WTC11 (cell line): ENCODE data around the gene ZNF471. TPM values are rescaled to one million over a fixed set of nuclear protein-coding genes. Genes with fewer than 3 reads are reported as not detected.

Source experiments
- ATAC-seq: fragments of 200-7000 bp; cut with Tn5 transposase; 2 replicates; pipeline ENCODE4 v1.10.0; 2021; ENCODE audit warnings: mild to moderate bottlenecking, moderate library complexity
- CTCF ChIA-PET: fragments of 300-600 bp; sonication (Branson Sonifier 250); formaldehyde crosslinking; loops from one replicate; lab custom pipeline; 2021; ENCODE audit warnings: antibody characterized with exemption; lab: Charles Lee
- POLR2A ChIA-PET: fragments of 350-600 bp; sonication (Branson Sonifier 250); formaldehyde crosslinking; loops from one replicate; lab custom pipeline; 2021; ENCODE audit warnings: antibody characterized with exemption; lab: Charles Lee
- DNase-seq: peaks from one replicate; pipeline ENCODE4 v3.0.0; 2021; ENCODE audit warnings: low spot score
- H3K27ac Mint-ChIP-seq: 2 replicates; pipeline ENCODE4 v1.8.0; 2021; ENCODE audit warnings: mixed read lengths
- H3K27me3 Mint-ChIP-seq: 2 replicates; pipeline ENCODE4 v1.8.0; 2021; ENCODE audit warnings: low read depth, mild to moderate bottlenecking, moderate library complexity, mixed read lengths
- H3K36me3 Mint-ChIP-seq: 2 replicates; pipeline ENCODE4 v1.8.0; 2021; ENCODE audit warnings: mixed read lengths
- H3K4me1 Mint-ChIP-seq: 2 replicates; pipeline ENCODE4 v1.8.0; 2022; ENCODE audit warnings: mixed read lengths
- H3K4me3 Mint-ChIP-seq: 2 replicates; pipeline ENCODE4 v1.8.0; 2021; ENCODE audit warnings: mild to moderate bottlenecking, moderate library complexity, mixed read lengths
- H3K9me3 Mint-ChIP-seq: 2 replicates; pipeline ENCODE4 v1.8.0; 2021; ENCODE audit warnings: mixed read lengths
- ARID4B ChIP-seq: sonication (generic); formaldehyde crosslinking; IDR thresholded peaks from 2 replicates; pipeline ENCODE4 v1.8.0; 2023; ENCODE audit warnings: missing genetic modification reagents, mild to moderate bottlenecking, borderline replicate concordance
- CREM ChIP-seq: sonication (generic); formaldehyde crosslinking; IDR thresholded peaks from 2 replicates; pipeline ENCODE4 v1.8.1; 2022; ENCODE audit warnings: mild to moderate bottlenecking, missing genetic modification reagents, moderate library complexity
- ELF4 ChIP-seq: sonication (generic); formaldehyde crosslinking; IDR thresholded peaks from 2 replicates; pipeline ENCODE4 v1.8.1; 2022; ENCODE audit warnings: low read depth, mild to moderate bottlenecking, moderate library complexity, missing genetic modification reagents
- ETV6 ChIP-seq: sonication (generic); formaldehyde crosslinking; IDR thresholded peaks from 2 replicates; pipeline ENCODE4 v1.8.1; 2022; ENCODE audit warnings: mild to moderate bottlenecking, missing genetic modification reagents
- FOXP1 ChIP-seq: sonication (generic); formaldehyde crosslinking; IDR thresholded peaks from 2 replicates; pipeline ENCODE4 v1.8.0; 2022; ENCODE audit warnings: missing genetic modification reagents, mild to moderate bottlenecking, moderate library complexity, borderline replicate concordance
- GRHL2 ChIP-seq: fragments of 250-450 bp; sonication (Bioruptor Pico); IDR thresholded peaks from 2 replicates; pipeline ENCODE4 v1.8.0; 2022; ENCODE audit warnings: mild to moderate bottlenecking, moderate library complexity; ENCODE audit not compliant: insufficient replicate concordance, severe bottlenecking
- HMGXB4 ChIP-seq: sonication (generic); formaldehyde crosslinking; IDR thresholded peaks from 2 replicates; pipeline ENCODE4 v1.8.1; 2023; ENCODE audit warnings: mild to moderate bottlenecking, moderate library complexity, missing genetic modification reagents
- MXD4 ChIP-seq: fragments of 250-450 bp; sonication (Bioruptor Pico); IDR thresholded peaks from 2 replicates; pipeline ENCODE4 v1.8.0; 2021; ENCODE audit warnings: mild to moderate bottlenecking, moderate library complexity, borderline replicate concordance
- OVOL2 ChIP-seq: fragments of 250-450 bp; sonication (Bioruptor Pico); IDR thresholded peaks from 2 replicates; pipeline ENCODE4 v1.9.0; 2021; ENCODE audit warnings: mild to moderate bottlenecking, borderline replicate concordance
- SMAD3 ChIP-seq: sonication (generic); formaldehyde crosslinking; IDR thresholded peaks from 2 replicates; pipeline ENCODE4 v1.8.0; 2022; ENCODE audit warnings: missing genetic modification reagents, mild to moderate bottlenecking, borderline replicate concordance
- USF1 ChIP-seq: sonication (generic); formaldehyde crosslinking; IDR thresholded peaks from 2 replicates; pipeline ENCODE4 v1.8.0; 2022; ENCODE audit warnings: mild to moderate bottlenecking, missing genetic modification reagents
- ZBTB21 ChIP-seq: sonication (generic); formaldehyde crosslinking; IDR thresholded peaks from 2 replicates; pipeline ENCODE4 v1.8.1; 2023; ENCODE audit warnings: mild to moderate bottlenecking, missing genetic modification reagents, borderline replicate concordance
- ZNF121 ChIP-seq: sonication (generic); formaldehyde crosslinking; IDR thresholded peaks from 2 replicates; pipeline ENCODE4 v1.8.0; 2023; ENCODE audit warnings: missing genetic modification reagents
- ZNF281 ChIP-seq: sonication (generic); formaldehyde crosslinking; IDR thresholded peaks from 2 replicates; pipeline ENCODE4 v1.8.0; 2023; ENCODE audit warnings: mild to moderate bottlenecking, missing genetic modification reagents
- ZNF317 ChIP-seq: sonication (generic); formaldehyde crosslinking; IDR thresholded peaks from 2 replicates; pipeline ENCODE4 v1.8.1; 2023; ENCODE audit warnings: low read depth, mild to moderate bottlenecking, moderate library complexity, missing genetic modification reagents, borderline replicate concordance
- total RNA-seq: library from RNA; stranded (reverse); gene quantifications from 3 replicates; pipeline ENCODE4 v1.2.3, GENCODE V29; 2021
- TF ChIP-seq, protein P1 (sequence below): sonication (generic); formaldehyde crosslinking; conservative IDR thresholded peaks from 2 replicates; pipeline ENCODE4 v1.8.1; 2022; ENCODE audit warnings: mild to moderate bottlenecking, missing genetic modification reagents

ZNF471 gene
- total RNA-seq, 1 experiment from 2014 or later = 1.5 TPM

- TF ChIP-seq, protein P1, sequence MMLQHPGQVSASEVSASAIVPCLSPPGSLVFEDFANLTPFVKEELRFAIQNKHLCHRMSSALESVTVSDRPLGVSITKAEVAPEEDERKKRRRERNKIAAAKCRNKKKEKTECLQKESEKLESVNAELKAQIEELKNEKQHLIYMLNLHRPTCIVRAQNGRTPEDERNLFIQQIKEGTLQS = no peak
- TF ChIP-seq ELF4 (CRISPR knock-in tag) (no peak), SMAD3 (no peak), ZNF121 (CRISPR knock-in tag) (no peak), ZBTB21 (no peak), OVOL2 (no peak), CREM (no peak), ZNF317 (CRISPR knock-in tag) (no peak), ETV6 (no peak), MXD4 (CRISPR knock-in tag) (no peak), ARID4B (CRISPR knock-in tag) (no peak), HMGXB4 (CRISPR knock-in tag) (no peak), ZNF281 (no peak)
- TF ChIP-seq, all 79 proteins: peak for 0
Measured at GRCh38 chr19:56476093-56476492, 31.6 kb upstream of the ZNF471 start (continued).

DNA sequence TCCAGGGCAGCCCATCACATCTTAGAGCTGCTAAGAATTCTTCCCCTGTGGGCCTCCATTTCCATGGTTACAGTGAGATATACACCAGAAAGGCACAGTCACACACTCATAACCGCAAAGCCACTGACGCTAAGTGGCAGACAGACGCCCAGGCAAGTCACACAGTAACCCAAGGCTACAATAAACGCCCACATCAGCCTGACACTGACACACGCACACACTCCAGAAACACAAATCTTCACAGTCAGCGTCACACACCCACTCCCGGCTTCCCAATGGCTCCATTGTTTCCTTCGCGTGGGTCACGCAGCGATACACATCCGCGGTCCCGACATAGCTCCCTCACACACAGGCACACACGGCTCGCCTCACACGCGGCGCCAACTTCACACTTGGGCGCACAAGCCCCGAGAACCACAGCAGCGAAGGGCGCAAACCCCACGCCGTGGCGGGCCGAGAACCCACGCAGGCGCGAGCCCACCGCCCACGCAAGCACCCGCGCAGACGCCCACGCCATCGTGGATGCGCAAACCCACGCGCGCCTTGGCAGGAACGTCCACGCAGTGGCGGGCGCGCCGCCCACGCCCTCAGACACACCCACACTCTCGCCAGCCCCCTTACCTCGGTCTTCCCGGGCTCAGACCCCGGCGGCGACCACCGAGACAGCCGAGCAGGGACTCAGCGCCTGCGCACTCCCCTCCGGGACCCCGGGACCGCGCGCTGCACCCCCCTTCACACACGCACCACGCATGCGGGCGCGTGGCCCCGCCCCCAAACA lies 30.8 kb upstream of the ZNF471 start, which contains the start of gene ZNF667:
Gene ZNF667 (minus strand): TSS at position 695 of the 778 bp plus-strand sequence. CDS start 14,975 bp downstream, outside the sequence.
- H3K4me1 Mint-ChIP-seq = peaks cover 13% of the 10 kb centered on the region; the same call in 1 of the 2 replicates
- ChIA-PET POLR2A (no interaction called here), CTCF (no interaction called here)
- H3K9me3 Mint-ChIP-seq = peaks cover 69% of the 10 kb centered on the region
- 0 out of 2 replicates have a peak, but pooled peaks have one; percentile 5 for TF ChIP-seq FOXP1 (CRISPR knock-in tag)
- TF ChIP-seq ZBTB21 = peak; percentile 13; the same call in 1 of the 2 replicates
- TF ChIP-seq USF1 (CRISPR knock-in tag) = no peak
- TF ChIP-seq GRHL2 (CRISPR knock-in tag) = no peak
- H3K27ac Mint-ChIP-seq = peak within 1 kb of the TSS; percentile 95
- peaks cover 18% of the 10 kb centered on the region; the same call in 1 of the 2 replicates for H3K27me3 Mint-ChIP-seq
- H3K36me3 Mint-ChIP-seq = peaks cover 47% of the 10 kb centered on the region
- no peak for ATAC-seq
- H3K4me3 Mint-ChIP-seq = peak within 1 kb of the TSS; percentile 96
- DNase-seq = no peak
